ENCODE measurements around the gene GPRIN2. TPM values are rescaled to one million over a fixed set of nuclear protein-coding genes. Genes with fewer than 3 reads are reported as not detected.

GPRIN2 gene
- total and polyA plus RNA-seq, 7 experiments from 2014 or later, result not detected

- Histone ChIP-seq H3K27ac (ENCODE audit: low read depth, low read length) (no peak overlapping the region), H3K27me3 (ENCODE audit: control insufficient read depth in 2 of 2, insufficient read depth in 2 of 2, low read length in 2 of 2) (no peaks in the 10 kb centered on the region), H3K4me3 (ENCODE audit: low read length) (no peak overlapping the region), H3K4me1 (ENCODE audit: control insufficient read depth in 2 of 2, insufficient read depth in 2 of 2, low read length in 2 of 2) (no peaks in the 10 kb centered on the region), H3K36me3 (ENCODE audit: control insufficient read depth in 2 of 3, insufficient read depth in 3 of 3, low read length in 3 of 3) (no peaks in the 10 kb centered on the region), H3K9me3 (ENCODE audit: control insufficient read depth in 2 of 3, low read length in 3 of 3) (no peaks in the 10 kb centered on the region)
- intact Hi-C loops (cut with micrococcal nuclease), result no loop called here
- DNase-seq (peak in 2 of 9 donors; percentile 9 to 20), ATAC-seq (no peak)
- H3K36me3 Mint-ChIP-seq, result peaks cover 0 to 4% (median 0%) of the 10 kb centered on the region in 5 donors
- peaks cover 22 to 34% (median 23%) of the 10 kb centered on the region in 5 donors for H3K27me3 Mint-ChIP-seq
- no peak overlapping the region for H3K27ac Mint-ChIP-seq
- H3K4me1 Mint-ChIP-seq, result peaks cover 0 to 16% (median 7%) of the 10 kb centered on the region in 7 donors
- H3K9me3 Mint-ChIP-seq, result peaks cover 0 to 2% (median 0%) of the 10 kb centered on the region in 11 donors
- ChIA-PET CTCF (no interaction called here), POLR2A (no interaction called here)
- H3K4me3 Mint-ChIP-seq, result no peak overlapping the region
Measured at GRCh38 chr10:46544989-46545791, 11.3 kb downstream of the GPRIN2 start.

GRCh38 chr10:46543466-46544377 is 12.7 kb downstream of the GPRIN2 start:
- no peaks in the 10 kb centered on the region for H3K9me3 ChIP-seq (ENCODE audit: control insufficient read depth in 2 of 3, low read length in 3 of 3)
- Mint-ChIP-seq H3K36me3 (peaks cover 0 to 5% (median 0%) of the 10 kb centered on the region in 5 donors), H3K4me1 (peaks cover 0 to 17% (median 8%) of the 10 kb centered on the region in 7 donors), H3K4me3 (no peak overlapping the region), H3K9me3 (peaks cover 0 to 2% (median 0%) of the 10 kb centered on the region in 11 donors), H3K27me3 (peaks cover 32 to 47% (median 34%) of the 10 kb centered on the region in 5 donors), H3K27ac (no peak overlapping the region)
- intact Hi-C loops (cut with micrococcal nuclease), result no loop called here
- H3K36me3 ChIP-seq (ENCODE audit: control insufficient read depth in 2 of 3, insufficient read depth in 3 of 3, low read length in 3 of 3), result no peaks in the 10 kb centered on the region
- ChIA-PET POLR2A (no interaction called here), CTCF (no interaction called here)
- no peaks in the 10 kb centered on the region for H3K27me3 ChIP-seq (ENCODE audit: control insufficient read depth in 2 of 2, insufficient read depth in 2 of 2, low read length in 2 of 2)
- H3K27ac ChIP-seq (ENCODE audit: low read depth, low read length), result no peak overlapping the region
- no peaks in the 10 kb centered on the region for H3K4me1 ChIP-seq (ENCODE audit: control insufficient read depth in 2 of 2, insufficient read depth in 2 of 2, low read length in 2 of 2)
- ATAC-seq, result no peak
- H3K4me3 ChIP-seq (ENCODE audit: low read length), result no peak overlapping the region
- DNase-seq, result peak in 2 of 9 donors; percentile 8 to 19

GRCh38 chr10:46542567-46543465 is 13.6 kb downstream of the GPRIN2 start:
- peaks cover 0 to 5% (median 0%) of the 10 kb centered on the region in 5 donors for H3K36me3 Mint-ChIP-seq
- POLR2A ChIA-PET, result no interaction called here
- Histone ChIP-seq H3K4me1 (ENCODE audit: control insufficient read depth in 2 of 2, insufficient read depth in 2 of 2, low read length in 2 of 2) (no peaks in the 10 kb centered on the region), H3K27me3 (ENCODE audit: control insufficient read depth in 2 of 2, insufficient read depth in 2 of 2, low read length in 2 of 2) (no peaks in the 10 kb centered on the region), H3K4me3 (ENCODE audit: low read length) (no peak overlapping the region), H3K27ac (ENCODE audit: low read depth, low read length) (no peak overlapping the region), H3K36me3 (ENCODE audit: control insufficient read depth in 2 of 3, insufficient read depth in 3 of 3, low read length in 3 of 3) (no peaks in the 10 kb centered on the region), H3K9me3 (ENCODE audit: control insufficient read depth in 2 of 3, low read length in 3 of 3) (no peaks in the 10 kb centered on the region)
- H3K4me3 Mint-ChIP-seq, result peak overlapping the region in 1 of 10 donors; percentile 6
- H3K27ac Mint-ChIP-seq, result peak overlapping the region in 1 of 9 donors; percentile 0
- CTCF ChIA-PET, result no interaction called here
- H3K4me1 Mint-ChIP-seq, result peaks cover 0 to 17% (median 8%) of the 10 kb centered on the region in 7 donors
- no peak for ATAC-seq
- peaks cover 37 to 55% (median 41%) of the 10 kb centered on the region in 5 donors for H3K27me3 Mint-ChIP-seq
- H3K9me3 Mint-ChIP-seq, result peaks cover 0 to 2% (median 0%) of the 10 kb centered on the region in 11 donors
- peak in 1 of 9 donors; percentile 19 for DNase-seq
- intact Hi-C loops (cut with micrococcal nuclease), result no loop called here

- H3K4me3 ChIP-seq (ENCODE audit: low read length), result no peak overlapping the region
- no peak for DNase-seq
- POLR2A ChIA-PET, result no interaction called here
- H3K9me3 ChIP-seq (ENCODE audit: control insufficient read depth in 2 of 3, low read length in 3 of 3), result no peaks in the 10 kb centered on the region
- CTCF ChIA-PET, result no interaction called here
- H3K4me1 ChIP-seq (ENCODE audit: control insufficient read depth in 2 of 2, insufficient read depth in 2 of 2, low read length in 2 of 2), result no peaks in the 10 kb centered on the region
- peaks cover 38 to 62% (median 50%) of the 10 kb centered on the region in 5 donors for H3K27me3 Mint-ChIP-seq
- H3K27ac ChIP-seq (ENCODE audit: low read depth, low read length), result no peak overlapping the region
- H3K36me3 ChIP-seq (ENCODE audit: control insufficient read depth in 2 of 3, insufficient read depth in 3 of 3, low read length in 3 of 3), result no peaks in the 10 kb centered on the region
- intact Hi-C loops (cut with micrococcal nuclease), result no loop called here
- peak overlapping the region in 2 of 10 donors; percentile 6 to 13 for H3K4me3 Mint-ChIP-seq
- peaks cover 0 to 5% (median 0%) of the 10 kb centered on the region in 5 donors for H3K36me3 Mint-ChIP-seq
- H3K27ac Mint-ChIP-seq, result no peak overlapping the region
- H3K9me3 Mint-ChIP-seq, result peaks cover 0 to 2% (median 0%) of the 10 kb centered on the region in 11 donors
- H3K27me3 ChIP-seq (ENCODE audit: control insufficient read depth in 2 of 2, insufficient read depth in 2 of 2, low read length in 2 of 2), result no peaks in the 10 kb centered on the region
- H3K4me1 Mint-ChIP-seq, result peaks cover 0 to 17% (median 8%) of the 10 kb centered on the region in 7 donors
- ATAC-seq, result no peak
Measured at GRCh38 chr10:46541735-46542566, 14.5 kb downstream of the GPRIN2 start.

GRCh38 chr10:46541017-46541661 is 15.3 kb downstream of the GPRIN2 start:
- ChIA-PET CTCF (no interaction called here), POLR2A (no interaction called here)
- Mint-ChIP-seq H3K27me3 (peaks cover 39 to 68% (median 54%) of the 10 kb centered on the region in 5 donors), H3K27ac (no peak overlapping the region), H3K36me3 (peaks cover 0 to 5% (median 0%) of the 10 kb centered on the region in 5 donors), H3K4me1 (peaks cover 0 to 17% (median 8%) of the 10 kb centered on the region in 7 donors), H3K4me3 (peak overlapping the region in 4 of 10 donors; percentile 3 to 60 (median 40)), H3K9me3 (peaks cover 0 to 2% (median 0%) of the 10 kb centered on the region in 11 donors)
- intact Hi-C loops (cut with micrococcal nuclease), result no loop called here
- Histone ChIP-seq H3K4me3 (ENCODE audit: low read length) (no peak overlapping the region), H3K27ac (ENCODE audit: low read depth, low read length) (no peak overlapping the region), H3K4me1 (ENCODE audit: control insufficient read depth in 2 of 2, insufficient read depth in 2 of 2, low read length in 2 of 2) (no peaks in the 10 kb centered on the region), H3K27me3 (ENCODE audit: control insufficient read depth in 2 of 2, insufficient read depth in 2 of 2, low read length in 2 of 2) (no peaks in the 10 kb centered on the region), H3K9me3 (ENCODE audit: control insufficient read depth in 2 of 3, low read length in 3 of 3) (no peaks in the 10 kb centered on the region), H3K36me3 (ENCODE audit: control insufficient read depth in 2 of 3, insufficient read depth in 3 of 3, low read length in 3 of 3) (no peaks in the 10 kb centered on the region)
- ATAC-seq (no peak), DNase-seq (peak in 1 of 9 donors; percentile 8)

Measured in naive thymus-derived CD4-positive, alpha-beta T cell (primary cell).